ENCODE results near the gene EIF3L.

EIF3L gene

GRCh38 chr22:37854946-37855345, 5.7 kb downstream of the EIF3L start:
- DNase-seq (ENCODE audit: low read depth in 2 of 2): no peak

- no peak for DNase-seq (ENCODE audit: low read depth in 2 of 2)
Measured at GRCh38 chr22:37855462-37855861, 6.2 kb downstream of the EIF3L start.

GRCh38 chr22:37860796-37861421, 11.7 kb downstream of the EIF3L start:
- no peak for DNase-seq (ENCODE audit: low read depth in 2 of 2)

GRCh38 chr22:37862570-37863325, 13.5 kb downstream of the EIF3L start:
- DNase-seq (ENCODE audit: low read depth in 2 of 2): no peak

DNA sequence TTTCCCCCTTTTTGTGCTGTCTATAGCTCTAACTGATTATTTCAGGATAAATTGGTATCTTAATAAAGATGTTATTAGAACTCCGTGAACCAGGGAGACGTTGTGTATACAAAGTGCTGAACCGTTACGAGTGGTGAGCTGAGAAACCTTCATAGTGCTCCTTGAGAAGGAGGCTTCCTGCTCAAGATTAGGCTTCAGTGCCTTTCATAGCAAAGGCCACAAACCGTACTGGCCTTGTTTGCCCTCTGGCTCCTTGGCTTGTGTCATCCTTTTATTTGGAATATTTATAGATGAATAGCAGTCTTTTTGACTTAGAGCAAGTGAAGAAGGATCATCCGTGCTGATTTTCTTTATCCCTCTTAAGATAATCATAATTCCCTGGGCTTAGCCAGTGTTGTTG, 16.3 kb downstream of the EIF3L start:
- no peak for DNase-seq (ENCODE audit: low read depth in 2 of 2)

GRCh38 chr22:37870273-37870672, 21.1 kb downstream of the EIF3L start:
- DNase-seq (ENCODE audit: low read depth in 2 of 2): no peak

DNA sequence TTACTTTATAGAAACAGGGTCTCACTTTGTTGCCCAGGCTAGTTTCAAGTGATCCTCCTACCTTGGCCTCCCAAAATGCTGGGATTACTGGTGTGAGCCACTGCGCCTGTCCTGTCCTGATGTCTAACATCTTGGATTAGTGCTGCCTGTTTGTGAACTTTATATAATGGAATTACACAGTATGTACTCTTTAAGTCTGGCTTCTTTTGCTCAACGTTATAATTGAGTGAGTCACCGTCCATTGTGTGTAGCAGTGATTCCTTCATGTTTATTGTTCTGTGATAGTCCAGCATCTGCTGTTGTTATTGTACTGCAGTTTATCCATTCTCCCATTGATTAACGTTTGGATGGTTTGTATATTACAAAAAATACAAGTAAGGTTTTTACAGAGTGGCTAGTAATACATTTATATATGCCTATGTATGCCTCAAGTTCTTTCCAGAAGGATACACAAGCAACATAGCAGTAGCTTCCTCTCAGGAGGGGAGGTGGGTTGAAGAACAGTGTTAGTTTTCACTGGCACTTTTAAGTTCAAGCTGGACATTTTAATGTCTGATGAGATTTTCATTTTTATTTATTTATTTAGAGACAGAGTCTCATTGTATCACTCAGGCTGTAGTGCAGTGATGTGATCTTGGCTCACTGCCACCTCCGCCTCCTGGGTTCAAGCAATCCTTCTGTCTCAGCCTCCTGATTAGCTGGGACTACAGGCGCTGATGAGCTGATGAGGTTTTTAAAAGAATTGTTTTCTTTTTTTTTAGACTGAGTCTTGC, 31.6 kb downstream of the EIF3L start:
- DNase-seq (ENCODE audit: low read depth in 2 of 2): no peak

- DNase-seq (ENCODE audit: low read depth in 2 of 2): no peak
Measured at GRCh38 chr22:37884420-37884819, 35.2 kb downstream of the EIF3L start.

- no peak for DNase-seq (ENCODE audit: low read depth in 2 of 2)
Measured at GRCh38 chr22:37887584-37888378, 38.6 kb downstream of the EIF3L start.

- DNase-seq (ENCODE audit: low read depth in 2 of 2): no peak
Measured at GRCh38 chr22:37891926-37892325, 42.7 kb downstream of the EIF3L start.

DNA sequence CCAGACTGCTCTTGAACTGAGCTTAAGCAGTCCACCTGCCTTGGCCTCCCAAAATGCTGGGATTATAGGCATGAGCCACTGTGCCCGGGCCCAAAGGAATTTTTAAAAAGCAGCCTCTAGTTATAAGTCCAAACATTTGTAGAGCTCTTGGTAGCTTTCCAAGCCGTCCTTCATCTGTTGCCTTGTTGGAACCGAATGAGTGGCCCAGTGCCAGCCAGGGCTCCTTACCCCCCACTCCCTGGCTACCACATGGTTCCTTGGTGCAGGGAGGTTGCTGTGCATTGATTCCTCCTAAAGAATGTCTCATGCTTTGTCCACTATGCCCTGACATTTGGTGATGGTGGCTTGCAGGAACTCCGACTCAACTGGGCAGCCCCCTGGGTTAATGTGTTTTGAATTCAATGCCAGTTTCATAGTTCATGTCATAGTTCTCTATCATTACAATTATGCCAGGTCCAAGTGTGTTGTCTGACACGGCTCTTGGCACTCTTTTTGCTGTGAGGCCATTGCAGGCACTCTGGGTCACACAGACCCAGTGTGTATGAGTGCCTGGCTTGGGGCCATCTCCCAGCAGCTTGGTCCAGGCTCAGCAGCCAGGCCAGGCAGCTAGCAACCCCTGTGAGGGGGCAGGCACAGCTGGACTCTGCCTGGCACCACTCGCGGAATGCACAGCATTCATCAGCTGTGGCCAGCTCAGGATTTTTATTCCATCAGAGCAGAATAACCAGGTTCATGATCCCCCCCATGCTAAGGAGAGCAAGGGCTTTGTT, 43.5 kb downstream of the EIF3L start:
- DNase-seq (ENCODE audit: low read depth in 2 of 2): no peak

DNA sequence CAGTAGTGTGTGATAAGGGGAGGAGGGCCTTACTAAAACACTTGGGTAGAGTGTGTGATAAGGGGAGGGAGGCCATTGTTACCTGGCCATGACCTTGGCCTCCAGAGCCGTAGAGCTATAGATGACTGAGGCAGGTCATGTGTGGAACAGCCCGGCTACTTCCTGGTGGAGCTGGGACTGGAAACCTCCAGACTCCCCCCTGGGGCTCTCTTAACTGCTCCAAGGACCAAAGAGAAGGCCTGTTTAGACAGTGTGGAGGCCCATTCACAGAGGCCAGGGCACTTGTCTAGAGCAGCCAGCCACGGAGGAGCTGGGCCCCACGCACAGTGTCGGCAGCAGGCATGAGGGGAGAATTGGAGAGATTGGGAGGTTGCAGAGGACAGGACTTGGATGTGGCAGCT, 44.4 kb downstream of the EIF3L start:
- DNase-seq (ENCODE audit: low read depth in 2 of 2): no peak

GRCh38 chr22:37894939-37895670, 45.9 kb downstream of the EIF3L start:
- no peak for DNase-seq (ENCODE audit: low read depth in 2 of 2)

DNA sequence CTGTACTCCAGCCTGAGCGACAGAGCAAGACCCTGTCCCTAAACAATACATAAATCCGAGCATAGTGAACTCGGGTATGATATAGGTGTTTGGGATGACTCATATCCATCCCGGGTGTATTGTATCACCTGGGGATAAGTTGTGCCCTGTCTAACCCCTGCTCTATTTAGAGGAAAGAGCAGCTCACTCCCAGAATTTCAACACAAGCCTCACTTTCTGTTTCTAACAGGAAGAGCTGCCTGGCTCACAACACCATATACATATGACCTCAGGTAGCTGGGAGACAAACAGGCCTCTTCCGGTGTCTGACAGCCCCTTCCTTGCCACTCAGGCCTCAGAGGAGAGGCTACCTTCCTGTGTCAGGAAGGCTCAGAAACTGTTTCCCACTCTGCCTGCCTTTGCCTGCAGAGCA, 47.0 kb downstream of the EIF3L start:
- DNase-seq (ENCODE audit: low read depth in 2 of 2): no peak

DNA sequence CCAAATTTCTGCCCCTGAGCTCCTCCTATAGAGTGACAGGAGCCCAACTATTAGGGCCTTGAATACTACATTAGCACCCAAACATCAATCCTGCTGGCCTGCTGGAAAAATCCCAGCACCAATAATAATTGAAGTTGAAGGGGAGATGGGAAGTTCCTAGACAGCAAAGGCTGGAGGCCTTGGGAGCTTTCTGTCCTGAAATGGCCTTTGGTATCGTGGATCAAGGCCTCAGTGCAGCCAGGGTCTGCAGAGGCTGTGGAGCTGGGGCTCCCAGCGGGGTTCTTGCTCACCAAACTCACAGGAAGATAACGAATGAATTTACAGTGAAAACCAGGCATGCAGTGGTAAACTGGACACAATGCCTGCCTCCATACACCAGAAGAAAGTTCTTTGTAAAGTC, 47.7 kb downstream of the EIF3L start:
- no peak for DNase-seq (ENCODE audit: low read depth in 2 of 2)

- no peak for DNase-seq (ENCODE audit: low read depth in 2 of 2)
Measured at GRCh38 chr22:37897807-37898206, 48.6 kb downstream of the EIF3L start.

- DNase-seq (ENCODE audit: low read depth in 2 of 2): no peak
Measured at GRCh38 chr22:37898441-37899181, 49.4 kb downstream of the EIF3L start.

DNA sequence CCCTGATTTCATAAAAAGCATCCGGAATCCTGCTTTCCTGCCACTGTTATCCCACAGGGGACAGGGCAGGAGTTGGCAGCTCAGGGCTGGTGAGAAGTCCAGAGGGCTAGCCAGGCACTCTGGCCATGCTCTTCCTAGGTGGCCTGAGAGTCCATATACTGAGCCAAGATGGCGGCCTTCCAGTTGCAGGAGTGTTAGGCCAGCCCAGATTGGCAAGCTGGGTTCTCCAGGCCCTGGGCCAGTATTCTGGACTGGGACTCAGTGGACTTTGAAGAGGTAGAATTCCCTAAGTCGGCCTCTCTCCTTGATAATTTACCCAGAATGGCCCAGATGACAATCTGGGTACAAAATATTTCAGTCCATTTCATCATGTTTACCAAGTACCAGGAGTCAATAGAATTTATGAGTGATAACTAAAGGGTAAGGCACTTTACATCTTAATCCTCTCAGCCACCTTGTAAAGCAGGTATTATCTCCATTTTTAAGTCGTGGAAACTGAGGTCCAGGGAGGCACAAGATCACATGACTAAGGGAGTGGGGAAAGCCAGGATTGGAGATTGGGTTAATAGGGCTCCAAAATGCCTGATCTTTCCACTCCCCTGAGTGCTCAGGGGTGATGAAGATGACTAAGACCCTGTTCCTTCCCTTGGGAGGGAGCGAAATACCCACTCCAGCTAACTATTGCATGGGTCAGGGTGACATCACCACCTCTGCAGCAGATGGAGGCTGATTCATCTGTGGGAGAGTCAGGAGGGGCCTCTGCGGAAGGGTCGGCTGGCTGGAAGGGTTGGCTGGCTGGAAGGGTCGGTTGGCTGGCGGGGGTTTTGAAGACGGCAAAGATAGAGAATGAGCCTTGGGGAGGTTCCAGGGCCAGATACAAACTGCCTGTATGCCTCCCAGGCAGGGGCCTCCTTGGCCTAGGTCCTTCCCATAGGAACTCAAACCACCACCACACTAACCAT, 55.6 kb downstream of the EIF3L start:
- no peak for DNase-seq (ENCODE audit: low read depth in 2 of 2)
